GM21529 (cell line): Measurements from ENCODE around the gene TMEM121.

Experiments used
- ATAC-seq: cut with Tn5 transposase; IDR thresholded peaks from one replicate; pipeline ENCODE4 v1.9.1; 2021; ENCODE audit not compliant: unreplicated experiment

The TMEM121 gene

DNA sequence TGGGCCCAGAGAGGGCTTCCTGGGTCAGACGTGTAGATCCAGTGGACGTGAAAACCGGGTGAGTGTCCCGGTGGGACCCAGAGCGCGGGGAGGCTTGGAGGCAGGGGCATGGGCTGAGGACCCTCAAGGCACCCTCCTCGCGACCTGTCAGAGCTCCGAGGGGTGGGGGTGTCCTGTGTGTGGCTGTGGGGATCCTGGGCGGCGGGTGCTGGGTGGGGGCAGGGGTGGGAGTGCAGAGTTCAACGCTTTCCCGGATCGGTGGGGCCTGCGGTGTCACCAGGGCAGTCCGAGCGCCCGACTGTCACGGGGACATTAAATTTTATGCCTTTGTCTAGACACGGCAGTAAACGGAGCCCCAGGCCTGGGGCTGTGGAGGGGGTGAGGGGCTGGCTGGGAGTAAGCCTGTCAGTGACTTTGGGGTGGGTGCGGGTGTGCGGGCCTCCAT is 1.0 kb downstream of the TMEM121 start:
- no peak for ATAC-seq

DNA sequence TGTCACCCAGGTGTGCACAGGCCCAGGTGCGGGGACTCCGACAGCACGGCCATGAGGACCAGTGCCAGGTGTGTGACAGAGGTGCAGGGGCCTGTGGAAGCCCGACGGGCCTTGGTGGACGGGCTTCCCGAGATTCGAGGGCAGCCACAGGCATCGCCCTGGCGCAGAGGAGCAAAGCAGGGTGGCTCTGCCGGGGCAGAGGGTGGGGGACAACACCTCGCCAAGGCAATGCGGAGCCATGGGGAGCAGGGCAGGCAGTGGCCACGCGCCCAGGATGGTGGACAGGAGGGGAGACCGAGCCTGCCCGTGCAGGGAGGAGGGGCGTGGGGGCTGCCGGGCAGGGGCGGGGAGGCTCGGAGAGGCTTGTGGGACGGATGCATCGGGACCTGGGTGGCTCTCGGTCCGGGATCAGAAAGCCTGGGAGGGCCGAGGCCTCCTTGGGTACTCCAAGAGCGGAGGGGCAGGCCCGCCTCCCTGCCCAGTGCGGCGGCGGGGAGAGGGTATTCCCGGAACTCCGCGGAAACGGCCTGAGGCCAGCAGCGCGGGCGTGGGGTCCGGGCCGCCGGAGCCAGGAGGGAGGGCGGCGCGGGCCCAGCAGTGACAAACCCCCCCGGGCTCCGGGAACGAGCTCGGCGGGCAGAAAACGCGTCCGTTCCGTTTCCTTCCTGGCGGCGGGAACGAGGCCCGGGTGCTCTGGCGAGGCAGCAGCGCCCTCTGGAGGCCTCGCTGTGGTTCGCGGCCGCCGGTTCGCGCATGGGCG is 1.6 kb downstream of the TMEM121 start:
- ATAC-seq = no peak

DNA sequence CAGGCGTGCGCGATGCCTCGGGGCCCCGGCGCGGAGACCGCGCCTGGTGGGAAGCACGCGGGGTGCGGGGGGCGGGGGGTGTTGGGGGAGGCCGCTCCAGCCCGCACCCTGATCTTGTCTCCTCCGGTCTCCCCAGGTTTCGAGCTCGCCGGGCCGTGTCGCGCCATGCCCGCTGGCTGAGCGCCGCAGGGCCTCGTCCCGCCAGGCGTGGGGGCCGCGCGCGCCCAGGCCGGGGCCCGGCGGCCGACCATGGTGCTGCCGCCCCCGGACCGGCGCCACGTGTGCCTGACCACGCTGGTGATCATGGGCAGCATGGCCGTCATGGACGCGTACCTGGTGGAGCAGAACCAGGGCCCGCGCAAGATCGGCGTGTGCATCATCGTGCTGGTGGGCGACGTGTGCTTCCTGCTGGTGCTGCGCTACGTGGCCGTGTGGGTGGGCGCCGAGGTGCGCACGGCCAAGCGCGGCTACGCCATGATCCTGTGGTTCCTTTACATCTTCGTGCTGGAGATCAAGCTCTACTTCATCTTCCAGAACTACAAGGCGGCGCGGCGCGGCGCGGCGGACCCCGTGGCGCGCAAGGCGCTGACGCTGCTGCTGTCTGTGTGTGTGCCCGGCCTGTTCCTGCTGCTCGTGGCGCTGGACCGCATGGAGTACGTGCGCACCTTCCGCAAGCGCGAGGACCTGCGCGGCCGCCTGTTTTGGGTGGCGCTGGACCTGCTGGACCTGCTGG is 2.4 kb downstream of the TMEM121 start:
- ATAC-seq = no peak

DNA sequence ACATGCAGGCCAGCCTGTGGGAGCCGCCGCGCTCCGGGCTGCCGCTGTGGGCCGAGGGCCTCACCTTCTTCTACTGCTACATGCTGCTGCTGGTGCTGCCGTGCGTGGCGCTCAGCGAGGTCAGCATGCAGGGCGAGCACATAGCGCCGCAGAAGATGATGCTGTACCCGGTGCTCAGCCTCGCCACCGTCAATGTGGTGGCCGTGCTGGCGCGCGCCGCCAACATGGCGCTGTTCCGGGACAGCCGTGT is 2.9 kb downstream of the TMEM121 start:
- no peak for ATAC-seq

DNA sequence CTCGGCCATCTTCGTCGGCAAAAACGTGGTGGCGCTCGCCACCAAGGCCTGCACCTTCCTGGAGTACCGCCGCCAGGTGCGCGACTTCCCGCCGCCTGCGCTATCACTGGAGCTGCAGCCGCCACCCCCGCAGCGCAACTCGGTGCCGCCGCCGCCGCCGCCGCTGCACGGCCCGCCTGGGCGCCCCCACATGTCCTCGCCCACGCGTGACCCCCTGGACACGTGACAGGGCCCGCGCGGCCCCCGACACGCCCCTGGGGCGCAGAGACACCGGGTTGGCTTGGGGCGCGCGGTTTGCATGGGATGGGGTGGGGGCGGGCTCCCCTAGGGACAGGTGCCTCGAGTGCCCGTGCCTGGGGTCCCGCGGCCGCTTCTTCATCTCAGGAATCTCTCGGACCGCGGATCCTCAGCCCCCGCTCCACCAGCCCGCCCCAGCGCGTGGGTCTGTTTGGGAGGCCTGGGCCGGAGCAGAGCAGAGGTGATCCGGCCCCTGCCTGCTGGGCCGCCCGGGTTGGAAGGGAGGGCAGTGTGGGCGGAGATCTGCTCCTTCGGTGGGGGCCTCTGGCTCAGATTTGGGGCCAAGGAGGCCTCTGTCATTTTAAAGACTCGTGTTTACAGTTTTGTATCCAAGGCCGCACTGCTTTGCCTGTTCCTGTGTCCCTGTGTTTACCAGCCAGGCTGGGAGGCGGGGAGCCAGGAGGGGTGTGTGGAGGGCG is 3.3 kb downstream of the TMEM121 start:
- ATAC-seq = no peak

DNA sequence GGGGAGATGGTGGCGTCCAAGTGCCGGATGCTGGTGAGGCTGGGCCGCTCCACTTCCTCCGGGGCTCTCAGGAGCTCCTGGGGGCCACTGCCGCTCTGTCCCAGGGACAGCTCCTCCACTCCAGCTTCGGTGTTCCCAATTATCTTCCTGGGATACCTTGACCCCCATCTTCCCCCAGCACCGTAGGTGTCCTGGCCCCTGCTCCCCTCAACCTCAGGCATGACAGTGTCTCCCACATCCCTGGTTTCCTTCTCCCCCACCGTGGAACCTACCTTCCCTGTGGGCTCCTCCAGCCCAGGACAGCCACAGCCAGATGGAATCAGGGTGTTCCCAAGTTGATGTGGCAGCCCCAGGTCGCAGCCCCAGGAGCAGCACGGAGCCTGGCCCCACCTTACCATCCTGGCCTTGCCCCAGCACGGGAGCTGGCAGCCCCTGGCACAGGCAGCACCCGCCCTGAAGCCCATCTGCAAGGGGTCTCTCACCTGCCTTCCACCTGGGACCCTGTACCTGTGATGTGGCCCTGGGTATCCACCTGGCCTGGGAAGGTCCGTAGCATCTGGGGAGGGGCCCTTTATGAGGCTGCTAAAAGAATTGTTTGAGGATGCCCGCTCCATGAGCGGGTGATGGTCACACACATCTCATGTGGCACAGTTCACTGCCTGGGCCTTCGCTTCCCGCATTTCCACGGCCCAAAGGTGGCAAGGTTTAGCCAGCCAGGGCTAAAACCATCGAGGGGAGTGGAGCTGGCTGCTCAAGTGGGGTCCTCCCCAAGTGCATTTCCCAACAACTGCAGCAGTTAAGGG is 4.1 kb downstream of the TMEM121 start:
- ATAC-seq = no peak

DNA sequence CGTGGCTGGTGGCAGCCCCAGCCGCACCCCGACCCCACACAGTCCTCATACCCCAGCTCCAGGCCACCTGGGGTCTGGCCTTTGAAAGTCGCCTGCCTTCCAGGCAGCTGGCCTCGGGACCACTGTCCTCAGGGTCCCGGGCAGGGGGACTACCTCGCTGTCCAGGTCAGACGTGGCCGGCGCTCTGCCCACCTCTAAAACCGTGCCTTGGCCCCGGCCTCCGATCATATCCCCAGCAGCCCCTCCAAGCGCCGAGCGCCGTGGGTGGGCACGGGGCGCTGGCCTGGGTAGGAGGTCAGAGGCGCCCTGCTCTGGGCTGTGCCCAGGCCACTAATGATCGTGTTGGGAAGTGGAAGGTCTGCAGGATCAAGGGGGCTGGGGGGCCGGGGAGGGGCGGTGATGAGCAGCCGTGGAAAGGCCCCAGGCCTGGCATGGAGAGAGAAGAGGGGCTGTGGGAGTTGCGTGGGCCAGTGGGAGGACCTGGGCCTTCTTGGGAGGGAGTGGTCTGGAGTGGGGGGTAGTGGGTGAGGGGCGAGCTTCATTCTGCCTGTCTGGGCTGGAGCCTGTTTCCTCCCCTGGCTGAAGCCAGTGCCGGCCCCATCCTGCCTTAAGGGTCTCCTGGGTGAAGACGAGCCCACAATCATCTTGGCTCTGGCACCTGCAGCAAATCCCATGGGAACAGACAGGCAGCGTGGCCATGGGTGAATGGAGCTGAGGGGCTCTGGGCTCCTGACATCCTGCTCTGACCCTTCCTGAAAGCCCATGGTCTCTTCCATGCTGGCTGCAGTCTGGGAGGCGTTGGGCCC is 4.9 kb downstream of the TMEM121 start:
- ATAC-seq = no peak

DNA sequence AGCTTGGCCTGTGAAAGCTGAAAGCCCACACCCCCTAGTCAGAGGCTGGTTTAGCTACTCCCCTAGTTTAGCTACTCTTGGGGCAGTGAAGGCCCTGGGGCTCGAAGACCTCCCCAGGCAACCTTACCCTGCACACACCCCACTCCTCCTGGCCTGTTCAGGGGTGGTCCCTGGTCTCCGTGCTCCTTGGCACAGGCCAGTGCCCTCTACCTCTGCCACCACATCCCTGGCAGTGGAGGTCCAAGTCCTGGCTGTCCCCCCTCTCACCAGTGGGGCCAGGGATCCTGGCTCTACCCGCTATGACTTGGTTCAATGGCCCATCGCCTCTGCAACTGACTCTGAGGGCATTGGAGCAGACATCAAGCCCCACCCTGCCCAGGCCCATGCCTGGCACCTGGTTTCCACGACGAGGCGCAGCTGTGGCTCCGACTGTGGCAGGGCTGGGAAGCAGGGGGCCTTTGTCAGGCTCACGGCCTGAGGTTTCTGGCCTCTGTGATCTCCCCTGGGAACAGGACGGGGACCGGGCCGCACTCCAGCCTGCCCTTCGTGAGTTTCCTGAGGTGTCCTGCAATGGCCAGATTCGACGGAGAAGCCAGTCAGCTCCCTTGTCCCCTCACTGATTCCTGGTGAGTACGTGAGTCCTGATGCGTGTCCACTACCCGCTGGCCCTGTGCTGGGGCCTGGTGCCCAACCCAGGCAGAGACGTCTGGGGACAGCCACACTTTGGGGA is 5.7 kb downstream of the TMEM121 start:
- ATAC-seq = no peak

DNA sequence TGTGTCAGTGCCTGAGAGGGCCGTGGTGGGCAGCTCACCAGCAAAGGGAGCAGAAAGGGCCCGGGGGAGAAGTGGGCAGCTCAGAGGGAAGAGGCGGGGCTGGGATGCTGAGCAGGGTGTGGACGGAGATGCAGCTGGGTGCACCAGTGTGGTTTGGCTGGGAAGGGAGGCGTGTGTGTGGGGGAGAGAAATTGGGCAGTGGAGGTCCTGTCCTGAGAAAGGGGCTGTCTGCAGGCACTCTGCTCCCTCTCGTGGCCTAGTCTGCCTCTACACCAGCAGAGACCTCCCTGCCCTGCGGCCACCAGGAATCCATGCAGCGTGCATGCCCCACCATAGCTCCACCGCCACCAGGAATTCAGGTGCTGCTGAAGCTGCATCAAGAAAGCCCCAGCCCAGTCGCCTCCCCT is 6.4 kb downstream of the TMEM121 start:
- ATAC-seq = no peak

DNA sequence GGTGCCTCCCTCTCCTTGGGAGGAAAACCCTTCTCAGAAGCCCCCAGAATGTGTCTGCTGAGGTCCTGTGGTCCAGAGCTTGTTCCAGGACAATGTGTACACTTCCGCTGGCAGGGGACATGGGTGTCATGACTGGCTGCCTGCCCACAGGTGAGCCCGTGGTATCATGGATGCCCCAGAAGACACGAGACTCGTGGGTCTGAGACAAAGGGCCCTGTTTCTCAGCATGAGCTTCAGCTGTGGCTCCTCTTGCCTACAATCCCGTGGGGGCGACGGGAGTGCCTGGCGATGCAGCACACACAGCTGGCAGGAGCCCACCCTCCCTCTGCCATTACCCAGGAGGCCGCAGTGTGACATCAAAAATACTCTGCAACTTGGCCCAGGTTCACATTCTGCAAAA is 7.0 kb downstream of the TMEM121 start:
- no peak for ATAC-seq

DNA sequence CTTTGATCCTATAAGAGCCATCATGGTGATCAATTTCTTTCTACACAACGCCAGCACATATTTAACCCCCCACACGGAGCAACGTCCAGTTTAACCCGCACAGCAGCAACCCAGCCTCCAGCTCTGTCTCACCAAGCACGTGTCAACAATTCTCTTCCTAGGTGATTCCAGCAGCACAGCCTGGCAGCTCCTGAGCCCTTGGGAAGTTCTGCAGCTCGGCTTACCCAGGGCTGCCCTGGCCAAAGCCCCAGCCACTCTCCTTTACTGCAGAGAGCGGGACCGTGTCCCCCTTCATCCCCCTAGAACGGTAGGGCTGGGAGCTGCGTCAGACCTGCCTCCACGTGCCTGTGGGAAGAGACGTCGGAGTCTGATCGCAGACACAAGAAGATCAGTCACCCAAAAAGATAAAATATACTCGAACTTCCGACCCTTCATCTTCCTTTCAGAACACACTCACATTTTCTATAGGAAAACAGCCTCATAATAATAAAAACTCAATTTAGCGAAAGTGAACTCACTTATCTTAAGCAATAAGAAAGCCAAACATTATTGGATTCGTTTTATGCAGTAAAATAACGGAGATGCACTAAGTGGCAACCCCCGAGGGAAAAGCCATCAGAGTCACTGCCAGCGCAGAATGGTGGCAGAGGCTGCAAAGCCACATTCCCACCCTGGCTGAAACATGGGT is 7.6 kb downstream of the TMEM121 start:
- ATAC-seq = no peak

DNA sequence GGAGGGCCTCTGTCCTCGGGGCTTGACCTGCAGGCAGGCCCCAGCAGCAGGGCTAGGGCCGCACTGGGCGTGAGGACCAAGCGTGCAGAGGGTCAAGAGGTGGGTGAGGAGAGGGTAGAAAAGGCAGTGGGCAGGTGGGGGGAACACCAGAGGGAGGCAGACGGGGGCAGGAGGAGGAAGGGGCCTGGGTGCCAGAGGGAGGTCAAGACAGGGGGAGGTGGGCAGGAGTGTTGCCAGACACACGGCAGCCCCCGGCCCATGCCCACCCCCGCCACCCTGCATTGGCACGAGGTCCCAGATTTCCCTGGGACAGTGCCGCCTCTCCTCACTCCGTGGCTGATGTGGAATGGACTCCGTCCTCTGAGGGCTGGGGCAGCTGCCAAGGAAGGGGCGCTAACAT is 8.2 kb downstream of the TMEM121 start:
- no peak for ATAC-seq

DNA sequence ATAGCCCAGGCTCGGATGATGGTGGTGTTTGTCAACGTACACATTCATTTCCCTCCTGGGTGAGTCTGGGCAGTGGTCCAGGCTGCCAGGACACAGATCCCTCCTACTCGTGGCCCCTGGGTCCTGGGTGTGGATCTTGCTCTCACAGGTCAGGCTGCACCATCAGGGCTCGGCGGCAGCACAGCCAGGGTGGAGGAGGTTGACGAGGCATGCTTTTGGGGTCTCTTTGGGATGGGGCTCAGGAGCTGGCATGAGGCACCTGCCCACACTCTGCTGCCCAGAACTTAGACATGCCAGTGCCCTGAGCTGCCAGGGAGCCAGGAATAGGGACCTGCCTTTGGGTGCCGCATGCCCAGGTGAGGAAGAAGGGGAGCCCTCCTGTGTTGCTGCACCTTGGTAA is 9.7 kb downstream of the TMEM121 start:
- no peak for ATAC-seq

DNA sequence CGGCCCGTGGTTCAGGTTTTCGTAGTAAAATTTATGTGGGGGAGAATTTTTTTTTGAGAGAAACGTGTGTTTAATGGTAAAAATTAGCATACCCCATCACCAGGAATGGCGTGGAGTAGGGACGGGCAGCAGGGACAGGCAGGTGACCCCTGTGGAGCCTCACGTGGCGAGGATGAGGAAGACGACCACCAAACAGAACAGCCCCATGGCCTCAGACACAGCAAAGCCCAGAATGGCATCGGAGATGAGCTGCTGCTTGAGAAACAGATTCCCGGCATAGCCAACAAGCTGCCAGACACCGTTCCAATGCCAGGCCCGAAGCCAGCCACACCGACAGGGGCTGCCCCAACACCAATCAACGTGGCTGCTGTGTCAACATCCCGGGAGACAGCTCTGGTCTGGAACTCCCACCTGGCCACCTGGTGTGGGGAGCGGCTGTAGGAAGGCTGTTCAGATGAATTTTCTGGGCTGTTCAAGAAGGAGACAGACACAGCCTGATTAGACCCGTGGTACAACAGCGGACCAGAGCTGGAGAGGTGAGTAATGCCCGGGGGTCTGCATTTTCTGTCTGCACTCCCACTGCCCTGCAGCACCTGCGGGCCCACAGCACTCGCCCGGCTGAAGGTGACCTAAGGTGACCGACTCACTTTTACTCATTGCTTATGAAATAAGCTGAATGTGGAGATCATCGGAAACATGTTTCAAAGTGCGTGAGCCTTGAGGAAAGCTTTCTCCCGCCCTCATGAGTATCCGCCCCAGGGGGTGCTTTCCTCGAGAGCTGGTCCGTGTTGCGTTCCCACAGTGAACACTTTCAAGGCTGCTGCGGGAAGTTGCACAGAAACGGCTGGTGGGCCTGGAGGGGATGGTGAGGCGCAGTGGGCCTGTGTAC is 10.6 kb downstream of the TMEM121 start:
- no peak for ATAC-seq

DNA sequence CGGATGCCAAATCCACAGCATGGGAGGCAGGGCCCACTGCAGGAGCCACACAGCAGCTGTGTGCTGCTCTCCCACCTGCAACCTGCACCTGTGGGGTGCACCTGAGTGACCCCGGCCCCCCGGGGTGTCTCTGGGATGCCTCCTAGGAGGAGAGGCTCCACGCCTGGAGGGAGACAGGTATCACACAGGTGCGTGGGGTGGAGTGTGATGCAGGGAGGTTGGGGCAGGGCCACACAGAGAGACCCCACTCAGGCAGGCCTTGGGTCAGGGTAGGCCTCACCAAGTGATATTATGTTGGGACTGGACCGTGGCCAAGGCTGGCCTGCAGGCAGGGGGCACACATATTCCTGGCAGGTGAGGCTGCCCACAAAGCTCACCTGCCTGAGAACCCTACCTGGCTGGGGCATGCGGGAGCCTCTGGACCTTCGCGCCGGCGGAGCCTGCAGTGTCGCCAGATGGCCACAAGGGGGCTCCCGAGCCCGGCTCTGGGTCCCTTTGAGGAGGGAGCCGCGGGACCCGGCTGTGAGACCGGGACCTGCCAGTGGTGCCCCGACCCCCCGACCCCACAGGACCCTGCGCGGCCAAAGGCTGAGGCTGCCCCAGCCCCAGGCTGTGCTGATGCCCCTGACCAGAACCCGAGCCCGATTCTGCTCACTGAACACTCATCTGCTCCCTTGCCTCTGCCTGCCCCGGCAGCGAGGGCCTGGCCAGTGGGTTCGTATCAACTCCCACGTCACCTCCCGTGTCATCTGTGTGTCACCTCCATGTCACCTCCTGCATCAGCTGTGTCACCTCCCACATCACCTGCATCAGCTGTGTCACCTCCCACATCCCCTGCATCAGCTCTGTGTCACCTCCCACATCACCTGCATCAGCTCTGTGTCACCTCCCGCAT is 11.4 kb downstream of the TMEM121 start:
- no peak for ATAC-seq

DNA sequence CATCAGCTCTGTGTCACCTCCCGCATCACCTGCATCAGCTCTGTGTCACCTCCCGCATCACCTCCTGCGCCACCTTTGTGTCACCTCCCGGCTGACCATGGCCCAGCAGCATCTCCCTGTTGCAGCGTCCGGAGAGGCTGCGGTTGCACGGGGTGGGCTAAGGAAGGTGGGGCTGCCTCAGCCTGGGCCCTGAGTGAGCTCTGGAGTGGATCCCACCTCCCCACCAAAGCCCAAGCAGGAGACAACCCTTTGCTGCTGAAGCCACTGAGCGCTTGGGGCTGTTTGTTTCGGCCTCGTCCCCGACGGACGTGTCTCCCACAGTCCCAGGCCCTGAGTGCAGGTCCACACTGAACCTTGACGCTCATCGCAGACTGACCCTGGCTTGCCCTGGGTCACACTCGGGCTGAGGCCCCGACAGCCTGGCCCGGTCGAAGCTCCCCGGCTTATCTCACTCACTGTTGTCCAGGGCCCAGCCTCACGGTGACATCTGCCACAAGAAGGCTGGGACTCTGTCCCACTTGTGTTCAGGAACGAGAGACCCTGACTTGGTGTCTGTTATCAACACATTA is 12.2 kb downstream of the TMEM121 start:
- no peak for ATAC-seq

DNA sequence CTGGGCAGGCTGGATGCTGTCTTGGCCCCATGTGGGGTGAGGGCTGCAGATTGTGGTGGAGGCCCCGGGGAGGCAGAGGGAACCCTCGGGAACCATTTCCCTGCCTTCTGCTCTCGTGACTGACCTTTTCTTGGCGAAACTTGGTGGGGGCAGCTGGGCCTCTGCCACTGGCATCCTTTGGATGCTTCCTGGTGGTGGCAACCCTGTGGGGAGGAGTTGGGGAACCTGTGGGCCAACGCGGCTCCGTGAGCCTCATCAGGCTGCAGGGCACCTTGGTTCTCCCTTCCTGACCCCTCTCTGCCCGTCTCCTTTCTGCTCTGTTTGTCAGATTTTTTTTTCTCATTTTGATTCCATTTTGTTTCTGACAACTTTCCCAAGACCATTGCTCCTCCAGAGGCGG is 14.4 kb downstream of the TMEM121 start:
- no peak for ATAC-seq
